OCI-LY7 (cell line): ENCODE measurements around the gene NOLC1. TPM values are rescaled to one million over a fixed set of nuclear protein-coding genes. Genes with fewer than 3 reads are reported as not detected.

Experiments
- BruUV-seq: library from RNA; stranded (reverse); fragments of 400-500 nt; replicated peaks from 2 replicates; lab custom pipeline; 2021; lab: Mats Ljungman, UMichigan
- CTCF ChIA-PET: fragments of 300-600 bp; sonication (Branson Sonifier 250); formaldehyde crosslinking; loops from one replicate; lab custom pipeline; 2022; ENCODE audit warnings: antibody characterized with exemption; ENCODE audit not compliant: unreplicated experiment; lab: Charles Lee
- POLR2A ChIA-PET: fragments of 300-600 bp; sonication (Branson Sonifier 250); formaldehyde crosslinking; loops from one replicate; lab custom pipeline; 2022; ENCODE audit warnings: antibody characterized with exemption; lab: Charles Lee
- DNase-seq: peaks from one replicate; pipeline ENCODE4 v3.0.0-alpha.2; 2015; ENCODE audit warnings: low spot score
- H2AFZ ChIP-seq: fragments of 200-600 bp; sonication (generic), shearing (Covaris generic); 2 replicates; pipeline ENCODE4 v1.6.1; 2014; ENCODE audit warnings: mild to moderate bottlenecking, antibody characterized with exemption, low read length, moderate library complexity
- H3K27ac ChIP-seq: fragments of 200-600 bp; sonication (generic); 2 replicates; pipeline ENCODE4 v1.5.1; 2014; ENCODE audit warnings: mixed run types, low read depth, mild to moderate bottlenecking, moderate library complexity, low read length, inconsistent platforms; ENCODE audit not compliant: poor library complexity, severe bottlenecking
- H3K36me3 ChIP-seq: fragments of 200-600 bp; sonication (generic); 2 replicates; pipeline ENCODE4 v1.6.1; 2014; ENCODE audit warnings: mild to moderate bottlenecking, antibody characterized with exemption, low read length, moderate library complexity, mixed read lengths; ENCODE audit not compliant: insufficient read depth
- H3K4me1 ChIP-seq: fragments of 200-600 bp; sonication (generic); 2 replicates; pipeline ENCODE4 v1.5.1; 2014; ENCODE audit warnings: mild to moderate bottlenecking, low read length; ENCODE audit not compliant: insufficient read depth, poor library complexity, severe bottlenecking
- H3K4me2 ChIP-seq: fragments of 200-600 bp; sonication (generic); 2 replicates; pipeline ENCODE4 v1.6.1; 2014; ENCODE audit warnings: mild to moderate bottlenecking, low read length
- H3K4me3 ChIP-seq: fragments of 200-600 bp; sonication (generic); 2 replicates; pipeline ENCODE4 v1.5.1; 2014; ENCODE audit warnings: mild to moderate bottlenecking, low read depth, low read length; ENCODE audit not compliant: poor library complexity, severe bottlenecking
- H3K79me2 ChIP-seq: fragments of 200-600 bp; sonication (generic); 2 replicates; pipeline ENCODE4 v1.6.1; 2016; ENCODE audit warnings: low read depth, mild to moderate bottlenecking, low read length, moderate library complexity, mixed read lengths; ENCODE audit not compliant: insufficient read depth
- H3K9me2 ChIP-seq: fragments of 200-600 bp; sonication (generic); 2 replicates; pipeline ENCODE4 v1.6.1; 2016; ENCODE audit warnings: mild to moderate bottlenecking, low read length, mixed read lengths; ENCODE audit not compliant: insufficient read depth
- H3K9me3 ChIP-seq: fragments of 200-600 bp; sonication (generic); 2 replicates; pipeline ENCODE4 v1.6.1; 2014; ENCODE audit warnings: mild to moderate bottlenecking, mixed run types, low read length, mixed read lengths
- H4K20me1 ChIP-seq: fragments of 200-600 bp; sonication (generic); 2 replicates; pipeline ENCODE4 v1.6.1; 2014; ENCODE audit warnings: mild to moderate bottlenecking, antibody characterized with exemption, low read length, moderate library complexity, mixed read lengths; ENCODE audit not compliant: insufficient read depth
- CTCF ChIP-seq: fragments of 200-600 bp; sonication (generic); conservative IDR thresholded peaks from 2 replicates; pipeline ENCODE4 v1.5.1; 2014; ENCODE audit warnings: mild to moderate bottlenecking, antibody characterized with exemption, low read length, moderate library complexity, mixed read lengths
- EZH2phosphoT487 ChIP-seq: fragments of 200-600 bp; sonication (generic); IDR thresholded peaks from 2 replicates; pipeline ENCODE4 v1.6.1; 2018; ENCODE audit warnings: low read depth, borderline replicate concordance, mild to moderate bottlenecking, mixed run types, antibody characterized with exemption, low read length, moderate library complexity, mixed read lengths
- intact Hi-C: fragments of 100-400 bp; cut with micrococcal nuclease; formaldehyde crosslinking; loops from one replicate; pipeline ENCODE4 v1.10.0; 2022; ENCODE audit not compliant: unreplicated experiment
- total RNA-seq, 2 experiments: library from RNA; depleted of rRNA in 1 of 2; stranded (reverse); fragments of >200 nt in 1 of 2; shearing (Covaris generic) in 1 of 2; gene quantifications; 2 replicates each; pipeline ENCODE4 v1.2.3, GENCODE V29; 2014 to 2022

Gene NOLC1
- total RNA-seq, 2 experiments from 2014 or later = 93.5 to 152 TPM

- Histone ChIP-seq H3K4me3 (peak within 1 kb of the TSS; percentile 87), H3K4me2 (peak within 1 kb of the TSS; percentile 94), H3K4me1 (peaks cover 44% of the 10 kb centered on the region), H4K20me1 (peaks cover 22% of the 10 kb centered on the region), H3K9me3 (no peaks in the 10 kb centered on the region), H2AFZ (peak within 1 kb of the TSS; percentile 93), H3K79me2 (peaks cover 49% of the 10 kb centered on the region), H3K36me3 (peaks cover 43% of the 10 kb centered on the region), H3K9me2 (no peaks in the 10 kb centered on the region), H3K27ac (peak within 1 kb of the TSS; percentile 65)
- ChIA-PET POLR2A (interaction anchor here (0.5 to 2.3 kb wide), 5 partner anchors 11 to 1432 kb away, joined by 3 to 11 read pairs (median 3); no protein-coding TSS in a partner anchor), CTCF (no interaction called here)
- DNase-seq = peak; percentile 99
- no peak for TF ChIP-seq EZH2phosphoT487
- peak; percentile 97 for TF ChIP-seq CTCF
- BruUV-seq = no TSS peak
- intact Hi-C loops = loop anchor here (1.0 to 5.0 kb wide), 3 partner anchors 12 to 515 kb away; partner anchors contain the start of genes LDB1 and NOLC1
Measured at GRCh38 chr10:102132563-102133372, 19.4 kb upstream of the NOLC1 start, which contains the start of gene PPRC1. Gene PPRC1 (plus strand): TSS chr10:102133040. CDS start chr10:102133069, 29 bp downstream.

- H3K4me2 ChIP-seq = peak overlapping the region; percentile 94
- H3K4me1 ChIP-seq = peaks cover 44% of the 10 kb centered on the region
- H3K79me2 ChIP-seq = peaks cover 57% of the 10 kb centered on the region
- peak; percentile 69 for DNase-seq
- peak overlapping the region; percentile 87 for H3K4me3 ChIP-seq
- H4K20me1 ChIP-seq = peaks cover 22% of the 10 kb centered on the region
- H3K9me2 ChIP-seq = no peaks in the 10 kb centered on the region
- CTCF ChIA-PET = no interaction called here
- no TSS peak for BruUV-seq
- H3K9me3 ChIP-seq = no peaks in the 10 kb centered on the region
- intact Hi-C loops = loop anchor here (1.0 to 5.0 kb wide), 2 partner anchors 19 to 514 kb away; partner anchors contain the start of gene NOLC1
- TF ChIP-seq EZH2phosphoT487 (no peak), CTCF (no peak)
- no peak overlapping the region for H2AFZ ChIP-seq
- POLR2A ChIA-PET = no interaction called here
- peak overlapping the region; percentile 65 for H3K27ac ChIP-seq
- peaks cover 51% of the 10 kb centered on the region for H3K36me3 ChIP-seq
Measured at GRCh38 chr10:102133373-102134195, 18.6 kb upstream of the NOLC1 start.
